Measurements from ENCODE around the gene LIX1L.

Gene LIX1L

GRCh38 chr1:145957443-145958319, at the start of gene LIX1L:
LIX1L (minus strand) TSS chr1:145958017; CDS start chr1:145957927, 90 bp downstream.
- DNase-seq (ENCODE audit: low read depth, low spot score) = peak; percentile 88

DNA sequence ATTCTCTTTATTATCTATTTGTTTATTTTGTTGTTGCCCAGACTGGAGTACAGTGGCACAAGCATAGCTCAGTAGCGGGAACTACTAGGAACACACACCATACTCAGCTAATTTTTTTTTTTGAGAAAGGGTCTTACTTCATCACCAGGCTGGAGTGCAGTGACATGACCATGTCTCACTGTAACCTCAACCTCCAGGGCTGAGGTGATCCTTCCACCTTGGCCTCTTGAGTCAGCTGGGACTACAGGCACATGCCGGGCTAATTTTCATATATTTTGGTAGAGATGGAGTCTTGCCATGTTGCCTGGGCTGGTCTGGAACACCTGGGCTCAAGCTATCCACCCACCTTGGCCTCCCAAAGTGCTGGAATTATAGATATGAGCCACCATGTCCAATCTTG, 43.9 kb upstream of the LIX1L start:
- no peak for DNase-seq (ENCODE audit: low read depth, low spot score)

- no peak for DNase-seq (ENCODE audit: low read depth, low spot score)
Observed at GRCh38 chr1:145999321-146000024, 41.7 kb upstream of the LIX1L start.

DNA sequence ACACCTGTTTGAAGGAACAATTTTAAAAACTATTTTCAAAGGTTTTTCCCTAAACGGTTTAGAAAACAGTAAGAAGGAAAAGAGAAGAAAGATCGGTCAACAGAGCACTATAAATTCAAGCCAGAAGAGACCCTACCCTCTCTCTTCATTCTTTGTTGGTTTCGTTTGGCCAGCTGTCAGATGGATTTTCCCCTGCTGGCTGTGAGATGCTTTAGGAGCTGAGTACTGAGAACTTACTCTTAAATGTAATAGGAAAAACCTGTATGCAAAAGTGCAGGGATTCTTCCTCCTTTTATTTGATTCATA, 39.9 kb upstream of the LIX1L start:
- DNase-seq (ENCODE audit: low read depth, low spot score) = no peak

- peak; percentile 40 for DNase-seq (ENCODE audit: low read depth, low spot score)
Observed at GRCh38 chr1:145997016-145997717, 39.4 kb upstream of the LIX1L start.

- peak; percentile 87 for DNase-seq (ENCODE audit: low read depth, low spot score)
Observed at GRCh38 chr1:145996433-145997015, 38.7 kb upstream of the LIX1L start, which contains the start of gene TXNIP. TXNIP (minus strand) TSS chr1:145996579; CDS start chr1:145996266, 313 bp downstream.

DNA sequence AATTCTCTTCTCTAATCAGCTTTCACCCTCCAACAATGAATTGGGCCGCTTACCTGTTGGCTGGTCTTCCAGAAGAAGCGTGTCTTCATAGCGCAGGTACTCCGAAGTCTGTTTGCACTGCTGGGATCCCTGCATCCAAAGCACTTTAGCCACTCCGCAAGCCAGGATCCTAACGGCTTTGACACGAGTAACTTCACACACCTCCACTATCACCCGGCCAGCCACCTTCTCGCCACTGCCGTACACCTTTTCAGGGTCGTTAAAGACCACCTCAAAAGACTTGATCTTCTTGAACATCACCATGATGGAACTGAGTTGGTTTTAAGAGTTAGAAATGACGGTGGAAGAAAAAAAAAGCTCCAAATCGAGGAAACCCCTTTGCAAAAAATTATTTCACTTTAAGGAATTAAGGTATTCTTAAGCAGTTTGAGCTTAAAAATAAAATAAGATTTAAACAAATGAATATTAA, 38.2 kb upstream of the LIX1L start:
- DNase-seq (ENCODE audit: low read depth, low spot score) = no peak

GRCh38 chr1:145995148-145995881, 37.5 kb upstream of the LIX1L start:
- DNase-seq (ENCODE audit: low read depth, low spot score) = no peak

DNA sequence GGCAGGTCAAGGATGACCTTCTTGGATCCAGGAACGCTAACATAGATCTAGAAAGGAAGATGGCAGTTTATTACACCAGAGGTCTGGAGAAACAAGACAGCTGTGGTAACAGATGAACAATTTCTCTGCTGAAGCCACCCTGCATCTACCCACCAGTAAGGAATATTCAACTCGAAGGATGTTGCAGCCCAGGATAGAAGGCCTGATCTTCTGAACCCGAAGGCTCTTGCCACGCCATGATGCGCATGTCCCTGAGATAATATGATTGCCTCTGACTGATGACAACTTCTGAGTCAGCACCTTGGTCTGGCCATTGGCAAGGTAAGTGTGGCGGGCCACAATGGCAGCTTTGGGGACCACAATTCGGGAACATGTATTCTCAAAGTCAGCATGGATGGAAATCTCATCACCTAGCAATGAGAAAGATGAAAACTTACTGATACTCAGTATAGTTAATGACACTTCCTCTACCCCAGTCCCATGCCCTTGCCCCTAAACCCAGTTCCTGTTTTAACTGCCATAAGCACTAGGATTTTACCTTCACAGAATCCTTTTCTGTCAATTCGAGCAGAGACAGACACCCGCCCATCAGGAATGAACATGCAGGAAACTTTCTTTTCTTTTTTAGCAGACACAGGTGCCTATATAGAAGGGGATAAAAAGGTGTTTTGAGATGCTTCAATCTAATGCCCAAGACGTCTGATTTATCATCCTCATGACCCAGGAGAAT, 36.7 kb upstream of the LIX1L start:
- DNase-seq (ENCODE audit: low read depth, low spot score) = no peak

- DNase-seq (ENCODE audit: low read depth, low spot score) = no peak
Observed at GRCh38 chr1:145993618-145994390, 36.0 kb upstream of the LIX1L start.

DNA sequence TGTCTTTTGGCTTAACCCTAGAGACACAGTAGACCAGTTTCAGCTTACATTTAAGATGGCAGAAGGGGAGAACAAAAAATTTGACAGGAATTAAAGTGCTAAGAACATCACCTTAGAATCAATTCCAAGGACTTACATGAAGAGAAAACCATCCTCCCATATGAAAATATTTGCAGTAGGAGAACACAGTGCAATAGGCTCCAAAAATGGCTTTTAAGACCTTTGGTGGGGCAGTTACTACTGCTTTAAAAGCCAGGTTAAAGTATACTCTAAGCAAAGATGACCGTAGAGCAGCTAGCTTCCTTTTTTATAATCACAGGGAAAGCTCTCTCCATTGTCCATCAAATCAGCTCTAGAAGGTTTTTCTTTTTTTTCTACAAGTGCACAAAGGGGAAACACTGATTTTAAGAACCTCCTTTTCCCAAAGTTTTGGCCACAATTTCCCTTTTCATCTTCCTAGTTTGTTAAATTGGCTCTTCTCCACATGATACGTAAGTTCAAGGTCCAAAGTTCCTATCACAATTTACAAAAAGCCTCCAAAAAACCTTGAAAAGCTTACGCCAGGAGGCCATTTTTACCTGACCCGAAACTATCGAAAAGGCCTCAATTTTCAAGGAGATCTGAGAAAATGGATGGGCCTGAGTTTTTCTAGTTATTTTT, 35.3 kb upstream of the LIX1L start:
- no peak for DNase-seq (ENCODE audit: low read depth, low spot score)

GRCh38 chr1:145992502-145992936, 34.7 kb upstream of the LIX1L start:
- no peak for DNase-seq (ENCODE audit: low read depth, low spot score)

DNA sequence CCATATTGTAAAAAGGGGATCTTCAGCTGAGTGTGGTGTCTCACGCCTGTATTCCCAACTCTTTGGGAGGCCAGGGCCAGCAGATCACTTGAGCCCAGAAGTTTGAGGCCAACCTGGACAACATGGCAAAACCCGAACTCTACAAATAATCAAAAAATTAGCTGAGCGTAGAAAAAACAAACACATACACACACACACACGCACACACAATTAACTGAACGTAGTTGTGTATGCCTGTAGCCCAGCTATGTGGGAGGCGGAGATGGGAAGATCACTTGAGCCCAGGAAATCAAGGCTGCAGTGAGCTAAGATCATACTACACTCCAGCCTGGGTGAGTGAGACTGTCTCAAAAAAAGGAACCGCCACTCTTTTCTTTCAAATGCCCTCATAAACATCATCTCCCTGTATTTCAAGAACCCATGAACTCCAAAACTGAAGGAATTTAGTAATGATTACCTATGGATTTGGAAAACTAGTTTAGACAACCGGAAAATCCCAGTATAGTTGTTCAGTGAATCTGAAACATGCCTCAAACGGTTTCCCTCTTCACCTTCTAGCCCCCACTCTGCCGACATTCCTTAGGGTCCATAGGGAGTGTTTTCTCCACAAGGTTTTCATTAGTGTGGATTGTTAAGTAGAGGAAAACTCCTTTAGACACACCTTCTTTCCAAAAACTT, 34.1 kb upstream of the LIX1L start:
- no peak for DNase-seq (ENCODE audit: low read depth, low spot score)

- no peak for DNase-seq (ENCODE audit: low read depth, low spot score)
Observed at GRCh38 chr1:145990249-145990855, 32.5 kb upstream of the LIX1L start.

DNA sequence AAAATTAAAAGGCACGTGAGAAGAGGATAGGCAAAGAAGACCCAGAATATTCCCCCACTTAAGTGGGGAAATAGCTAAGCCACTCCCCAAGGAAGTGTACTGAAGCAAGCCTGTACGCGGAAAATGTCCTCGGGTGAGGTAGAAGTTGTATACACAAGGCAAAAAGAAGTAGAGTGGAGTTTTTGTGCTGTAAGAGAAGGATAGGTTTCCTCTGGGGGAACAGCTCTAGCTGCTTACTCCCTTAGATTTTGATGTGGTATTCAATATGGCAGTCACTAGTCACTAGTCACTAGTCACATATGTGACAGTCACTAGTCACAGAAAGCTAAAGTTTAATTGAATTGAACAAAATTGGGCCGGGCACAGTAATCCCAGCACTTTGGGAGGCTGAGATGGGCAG, 31.0 kb upstream of the LIX1L start:
- no peak for DNase-seq (ENCODE audit: low read depth, low spot score)

DNA sequence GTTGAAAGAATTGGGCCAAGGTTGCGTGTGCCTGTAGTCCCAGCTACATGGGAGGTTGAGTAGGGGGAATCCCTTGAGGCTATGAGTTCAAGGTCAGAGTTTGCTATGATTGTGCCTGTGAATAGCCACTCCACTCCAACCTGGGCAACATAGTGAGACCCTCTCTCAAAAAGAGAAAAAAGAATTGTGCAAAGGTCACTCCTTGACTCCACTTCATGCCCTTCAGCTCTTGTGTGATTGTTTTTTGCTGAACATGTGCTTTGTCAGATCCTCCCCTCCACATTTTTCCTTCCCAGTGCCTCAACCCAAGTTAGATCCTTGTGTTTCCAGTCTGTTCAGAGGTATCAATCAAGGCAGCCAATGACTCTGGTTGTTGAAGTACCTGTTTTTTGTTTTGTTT, 30.1 kb upstream of the LIX1L start:
- no peak for DNase-seq (ENCODE audit: low read depth, low spot score)

- DNase-seq (ENCODE audit: low read depth, low spot score) = no peak
Observed at GRCh38 chr1:145986551-145986950, 28.7 kb upstream of the LIX1L start.
